ENCODE results near the gene CFAP299. TPM values are rescaled to one million over a fixed set of nuclear protein-coding genes. Genes with fewer than 3 reads are reported as not detected.
A peak's percentile ranks its signal among the peaks of the same experiment; 100 is the strongest.

The CFAP299 gene
- total RNA-seq, 1 donor from 2014 or later, result 0.93 TPM

GRCh38 chr4:80471756-80472155 lies 136.2 kb downstream of the CFAP299 start:
- H3K9me3 Mint-ChIP-seq (ENCODE audit: low read depth), result no peaks in the 10 kb centered on the region
- H3K27me3 Mint-ChIP-seq, result peaks cover 14% of the 10 kb centered on the region
- no peak for TF ChIP-seq CTCF (IDR thresholded peaks at IDR 0.05; ENCODE audit: unreplicated experiment)
- peak; percentile 22 for DNase-seq (ENCODE audit: low spot score, unreplicated experiment)
- H3K4me3 Mint-ChIP-seq (ENCODE audit: low read depth), result peak overlapping the region; percentile 5
- peaks cover 11% of the 10 kb centered on the region for H3K4me1 Mint-ChIP-seq (ENCODE audit: low read depth)
- H3K36me3 Mint-ChIP-seq (ENCODE audit: insufficient read depth), result no peaks in the 10 kb centered on the region
- peak overlapping the region; percentile 48 for H3K27ac Mint-ChIP-seq

GRCh38 chr4:80475236-80475635 lies 139.7 kb downstream of the CFAP299 start:
- no peak overlapping the region for H3K4me3 Mint-ChIP-seq (ENCODE audit: low read depth)
- H3K36me3 Mint-ChIP-seq (ENCODE audit: insufficient read depth), result no peaks in the 10 kb centered on the region
- H3K4me1 Mint-ChIP-seq (ENCODE audit: low read depth), result peaks cover 11% of the 10 kb centered on the region
- H3K9me3 Mint-ChIP-seq (ENCODE audit: low read depth), result no peaks in the 10 kb centered on the region
- no peak for DNase-seq (ENCODE audit: low spot score, unreplicated experiment)
- H3K27ac Mint-ChIP-seq, result no peak overlapping the region
- peaks cover 9% of the 10 kb centered on the region for H3K27me3 Mint-ChIP-seq
- no peak for TF ChIP-seq CTCF (IDR thresholded peaks at IDR 0.05; ENCODE audit: unreplicated experiment)

- no peaks in the 10 kb centered on the region for H3K36me3 Mint-ChIP-seq (ENCODE audit: insufficient read depth)
- peaks cover 9% of the 10 kb centered on the region for H3K4me1 Mint-ChIP-seq (ENCODE audit: low read depth)
- no peak for TF ChIP-seq CTCF (IDR thresholded peaks at IDR 0.05; ENCODE audit: unreplicated experiment)
- H3K27me3 Mint-ChIP-seq, result peaks cover 9% of the 10 kb centered on the region
- DNase-seq (ENCODE audit: low spot score, unreplicated experiment), result no peak
- no peak overlapping the region for H3K27ac Mint-ChIP-seq
- H3K9me3 Mint-ChIP-seq (ENCODE audit: low read depth), result no peaks in the 10 kb centered on the region
- H3K4me3 Mint-ChIP-seq (ENCODE audit: low read depth), result no peak overlapping the region
Observed at GRCh38 chr4:80475798-80476197, 140.3 kb downstream of the CFAP299 start.

- no peaks in the 10 kb centered on the region for H3K36me3 Mint-ChIP-seq (ENCODE audit: insufficient read depth)
- no peaks in the 10 kb centered on the region for H3K27me3 Mint-ChIP-seq
- no peak for DNase-seq (ENCODE audit: low spot score, unreplicated experiment)
- no peak overlapping the region for H3K4me3 Mint-ChIP-seq (ENCODE audit: low read depth)
- no peaks in the 10 kb centered on the region for H3K9me3 Mint-ChIP-seq (ENCODE audit: low read depth)
- H3K4me1 Mint-ChIP-seq (ENCODE audit: low read depth), result peaks cover 2% of the 10 kb centered on the region
- no peak for TF ChIP-seq CTCF (IDR thresholded peaks at IDR 0.05; ENCODE audit: unreplicated experiment)
- no peak overlapping the region for H3K27ac Mint-ChIP-seq
Observed at GRCh38 chr4:80484712-80485111, 149.2 kb downstream of the CFAP299 start.

GRCh38 chr4:80486603-80487002 lies 151.1 kb downstream of the CFAP299 start:
- H3K4me1 Mint-ChIP-seq (ENCODE audit: low read depth), result peaks cover 2% of the 10 kb centered on the region

More at GRCh38 chr4:80486603-80487002, 151.1 kb downstream of the CFAP299 start:
- H3K27me3 Mint-ChIP-seq, result no peaks in the 10 kb centered on the region
- no peaks in the 10 kb centered on the region for H3K36me3 Mint-ChIP-seq (ENCODE audit: insufficient read depth)
- TF ChIP-seq CTCF (IDR thresholded peaks at IDR 0.05; ENCODE audit: unreplicated experiment), result no peak
- H3K27ac Mint-ChIP-seq, result no peak overlapping the region
- no peak for DNase-seq (ENCODE audit: low spot score, unreplicated experiment)
- H3K4me3 Mint-ChIP-seq (ENCODE audit: low read depth), result no peak overlapping the region
- H3K9me3 Mint-ChIP-seq (ENCODE audit: low read depth), result no peaks in the 10 kb centered on the region
